Ammon's horn (tissue), 1 donor: ENCODE measurements around the gene NGEF.

ENCODE experiments used
- DNase-seq: peaks from one replicate; pipeline ENCODE4 v3.0.0-alpha.2; 2016; ENCODE audit warnings: low spot score

The NGEF gene

DNA sequence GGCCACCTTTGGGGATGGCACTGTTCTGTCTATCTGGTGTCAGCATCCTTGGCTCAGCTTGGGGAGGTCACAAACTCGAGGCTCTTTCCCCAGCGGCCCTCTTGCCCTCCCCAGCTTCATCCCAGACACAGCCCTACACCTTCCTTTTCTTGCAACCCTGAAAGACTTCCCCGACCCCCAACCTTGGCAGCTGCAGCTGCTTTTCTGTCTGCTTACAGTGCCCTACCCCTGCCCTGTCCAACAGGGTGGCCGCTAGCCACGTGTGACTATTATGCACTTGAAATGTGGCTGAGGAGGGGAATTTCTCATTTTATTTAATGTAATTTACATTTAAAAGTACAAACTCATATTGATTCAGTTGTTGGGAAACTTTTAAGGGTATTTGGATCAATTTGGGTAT, 41.3 kb downstream of the NGEF start:
- no peak for DNase-seq

DNA sequence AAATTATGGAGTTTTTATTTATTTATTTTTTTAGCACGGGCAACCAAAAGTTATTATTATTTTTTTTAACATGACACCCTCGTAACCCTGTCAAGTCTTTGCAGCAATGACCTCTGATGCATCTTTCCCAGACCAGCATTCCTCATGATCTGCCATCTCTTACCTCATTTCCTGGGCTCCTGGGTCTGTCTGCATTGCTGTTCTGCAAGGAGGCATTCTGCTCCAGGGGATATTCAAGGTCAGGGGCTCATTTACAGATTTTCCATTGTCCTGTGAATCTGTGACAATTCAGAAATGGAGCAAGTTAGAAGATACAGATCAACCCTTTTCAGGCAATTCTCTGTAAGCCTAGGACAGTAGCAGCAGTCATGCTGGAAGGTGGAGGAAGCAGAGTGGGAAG, 43.0 kb downstream of the NGEF start:
- DNase-seq = no peak

DNA sequence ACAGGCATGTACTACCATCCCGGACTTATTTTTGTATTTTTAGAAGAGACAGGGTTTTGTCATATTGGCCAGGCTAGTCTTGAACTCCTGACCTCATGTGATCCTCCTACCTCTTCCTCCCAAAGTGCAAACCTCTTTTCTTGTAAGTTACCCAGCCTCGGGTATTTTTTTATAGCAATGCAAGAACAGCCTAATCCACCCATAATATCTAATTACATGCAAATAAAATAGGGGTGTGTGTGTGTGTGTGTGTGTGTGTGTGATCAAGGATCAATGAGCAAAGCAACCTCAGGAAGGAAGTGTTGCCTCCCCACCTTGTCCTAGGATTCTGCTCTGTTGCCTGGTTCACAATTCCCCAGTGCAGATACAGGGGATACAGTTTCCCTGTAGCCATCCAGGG, 45.6 kb downstream of the NGEF start:
- DNase-seq = no peak

DNA sequence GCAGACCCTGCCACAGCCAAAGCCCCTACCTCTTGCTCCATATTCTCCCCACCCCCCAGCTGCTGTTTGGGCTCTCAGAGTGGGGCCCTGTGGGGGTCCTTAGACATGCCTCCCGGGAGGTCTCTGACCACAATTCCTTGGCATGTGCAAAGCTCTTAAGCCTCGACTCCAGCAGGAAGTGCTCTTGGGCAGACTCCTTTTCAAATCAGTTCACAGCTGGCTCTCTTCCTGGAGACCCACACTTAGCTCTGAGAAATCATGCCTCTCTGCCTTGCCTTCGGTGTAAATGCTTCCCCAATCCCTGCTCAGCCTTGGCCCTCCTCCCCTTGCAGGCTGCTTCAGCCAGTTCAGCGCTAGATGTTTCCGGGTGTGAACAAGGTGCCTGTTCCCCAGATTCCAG, 46.9 kb downstream of the NGEF start:
- DNase-seq = no peak

- no peak for DNase-seq
Observed at GRCh38 chr2:232963913-232964312, 49.1 kb downstream of the NGEF start.

DNA sequence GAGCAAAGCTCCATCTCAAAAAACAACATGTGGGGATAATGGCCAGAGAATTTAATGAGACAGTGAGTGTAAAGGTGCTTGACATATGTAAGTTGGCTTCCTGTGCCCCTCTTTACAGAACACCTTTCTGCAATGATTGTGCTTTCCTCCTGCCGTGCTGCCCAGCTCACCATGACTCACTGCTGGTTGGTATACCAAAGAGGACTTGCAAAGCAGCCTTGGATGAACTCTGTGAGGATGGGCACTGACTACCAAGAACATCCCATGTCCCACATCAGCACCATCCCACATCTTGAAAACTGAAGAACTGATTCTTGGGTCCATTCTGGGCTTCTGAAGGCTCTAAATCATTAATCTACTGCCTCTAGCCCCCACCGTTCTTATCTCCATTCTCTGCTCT, 52.2 kb downstream of the NGEF start:
- DNase-seq = no peak

GRCh38 chr2:232959139-232959538, 53.9 kb downstream of the NGEF start:
- DNase-seq = no peak

DNA sequence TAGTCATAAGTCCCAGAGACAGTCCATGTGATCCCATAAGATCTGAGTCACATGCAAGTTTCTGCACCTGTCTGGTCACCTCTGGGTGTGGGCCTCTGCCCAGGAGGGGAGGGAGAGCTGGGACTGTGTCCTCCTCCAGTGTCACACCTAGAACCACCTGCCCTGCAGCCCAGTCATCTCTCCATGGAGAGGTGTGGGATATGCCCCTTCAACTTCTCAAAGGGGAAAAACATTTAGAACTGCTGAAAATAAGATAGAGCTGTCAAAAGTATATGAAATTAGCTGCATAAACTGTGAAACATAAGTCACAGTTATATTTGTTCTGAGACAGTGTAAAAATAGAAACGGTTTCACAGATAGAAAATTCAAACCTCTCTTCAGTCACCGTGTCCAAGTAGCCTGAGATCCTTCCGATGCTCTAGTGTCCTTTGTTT, 55.4 kb downstream of the NGEF start:
- DNase-seq = no peak

DNA sequence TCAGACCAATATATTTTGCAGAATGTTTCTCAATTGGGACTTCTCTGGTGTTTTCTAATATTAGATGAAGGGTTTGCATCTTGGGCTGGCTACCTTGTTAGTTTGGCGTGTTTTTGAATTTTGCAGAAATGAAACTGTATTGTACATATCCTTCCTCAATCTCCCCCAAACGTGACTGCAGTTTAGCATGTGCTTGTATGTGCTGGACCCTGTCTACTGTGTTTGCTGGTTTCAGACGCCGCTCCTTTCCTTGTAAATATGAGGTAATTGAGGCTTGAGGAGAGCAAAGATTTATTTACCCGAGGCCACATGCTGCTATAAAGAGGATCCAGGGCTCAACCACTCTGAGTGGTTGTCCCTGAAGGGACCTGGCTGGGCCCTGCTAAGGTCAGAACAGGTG, 57.2 kb downstream of the NGEF start:
- no peak for DNase-seq

DNA sequence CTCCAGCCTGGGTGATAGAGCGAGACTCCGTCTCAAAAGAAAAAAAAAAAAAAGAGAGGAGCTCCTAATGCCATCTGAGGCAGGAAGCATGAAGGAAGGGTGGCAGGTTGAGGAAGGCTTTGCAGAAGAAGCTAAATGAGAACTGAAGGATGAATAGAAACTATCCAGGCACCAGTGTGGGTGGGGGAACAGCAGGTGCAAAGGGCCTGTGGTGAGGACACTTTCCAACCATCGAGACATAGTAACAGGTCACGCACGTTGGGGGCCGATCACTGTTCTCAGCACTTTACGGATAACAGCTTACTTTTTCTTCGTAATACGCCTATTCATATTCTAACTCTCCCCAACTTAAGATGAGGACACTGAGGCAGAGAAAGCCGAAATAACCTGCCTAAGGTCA, 58.4 kb downstream of the NGEF start:
- no peak for DNase-seq

DNA sequence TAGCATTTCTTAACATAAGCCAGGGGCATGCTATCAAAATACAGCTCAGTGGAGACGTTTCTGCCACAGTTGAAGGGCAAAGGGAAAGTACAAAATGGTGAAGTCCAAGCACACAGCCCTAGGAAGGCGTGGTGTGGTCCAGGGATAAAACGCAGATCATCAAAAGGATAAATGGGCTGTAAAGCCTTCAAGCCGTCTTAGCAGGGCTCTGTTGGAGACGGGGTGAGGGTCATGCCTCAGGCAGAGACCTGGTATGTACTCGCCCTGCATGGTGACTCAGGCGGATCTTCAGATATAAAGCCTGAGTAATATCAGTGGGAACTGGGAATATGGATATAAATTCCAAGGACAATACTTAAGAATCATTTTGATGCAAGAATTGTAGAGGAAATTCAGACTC, 61.2 kb downstream of the NGEF start:
- no peak for DNase-seq

GRCh38 chr2:232951181-232951580, 61.9 kb downstream of the NGEF start:
- DNase-seq = no peak

DNA sequence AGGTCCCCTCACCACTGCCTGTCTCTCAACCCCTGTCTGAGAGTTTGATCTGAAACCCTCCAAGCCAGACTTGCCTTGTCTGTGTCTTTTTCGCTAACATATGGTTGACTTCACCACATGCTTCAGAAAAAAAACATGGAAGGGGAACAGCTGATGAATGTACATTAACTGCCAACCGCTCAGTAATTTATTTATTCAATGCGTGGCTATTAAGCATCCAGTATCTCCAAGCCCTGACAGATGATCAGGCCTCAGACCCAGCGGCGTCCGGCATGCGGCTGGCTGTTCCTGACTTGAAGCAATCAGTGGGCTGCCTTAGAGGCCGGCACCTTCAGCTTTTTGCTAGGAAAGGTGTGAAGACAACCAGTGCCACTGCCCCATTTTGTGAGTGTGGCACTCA, 62.3 kb downstream of the NGEF start:
- no peak for DNase-seq

DNA sequence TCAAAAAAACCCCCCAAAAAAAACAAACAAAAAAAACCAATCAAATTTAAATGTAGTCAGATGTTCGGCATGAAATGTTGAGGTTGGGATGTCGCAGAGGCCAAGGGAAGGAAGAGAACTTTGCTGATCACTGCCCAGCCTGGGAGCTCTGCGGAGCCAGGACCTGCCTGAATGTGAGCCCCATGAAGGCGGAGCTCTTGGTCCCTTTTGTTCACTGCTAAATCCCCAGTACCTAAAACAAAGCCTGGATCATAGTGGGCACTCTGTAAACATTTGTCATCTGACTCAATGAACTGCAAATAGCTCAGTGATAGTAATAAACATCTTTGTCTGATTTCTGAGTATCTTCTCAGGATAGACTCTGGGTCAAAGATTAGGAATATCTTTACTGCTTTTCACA, 64.0 kb downstream of the NGEF start:
- DNase-seq = no peak

DNA sequence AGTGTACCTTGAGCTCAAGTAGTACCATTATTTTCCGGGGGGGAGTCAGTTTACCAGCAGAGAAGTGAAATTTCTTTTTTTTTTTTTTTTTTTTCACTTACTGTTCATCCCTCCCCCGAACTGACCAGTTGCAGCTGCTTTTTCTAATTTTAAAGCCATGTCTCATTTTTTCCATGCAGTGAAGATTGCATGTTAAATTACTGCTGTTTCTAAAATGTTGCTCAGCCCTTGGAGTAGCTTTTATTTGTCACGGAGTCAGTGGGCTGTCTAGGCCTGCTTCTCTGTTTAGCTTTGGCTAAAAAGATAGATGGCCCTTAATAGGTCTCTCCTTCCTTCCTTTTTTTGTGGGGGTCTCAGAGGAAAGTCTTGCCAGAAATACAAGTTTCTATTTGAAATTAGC, 70.2 kb downstream of the NGEF start:
- no peak for DNase-seq

DNA sequence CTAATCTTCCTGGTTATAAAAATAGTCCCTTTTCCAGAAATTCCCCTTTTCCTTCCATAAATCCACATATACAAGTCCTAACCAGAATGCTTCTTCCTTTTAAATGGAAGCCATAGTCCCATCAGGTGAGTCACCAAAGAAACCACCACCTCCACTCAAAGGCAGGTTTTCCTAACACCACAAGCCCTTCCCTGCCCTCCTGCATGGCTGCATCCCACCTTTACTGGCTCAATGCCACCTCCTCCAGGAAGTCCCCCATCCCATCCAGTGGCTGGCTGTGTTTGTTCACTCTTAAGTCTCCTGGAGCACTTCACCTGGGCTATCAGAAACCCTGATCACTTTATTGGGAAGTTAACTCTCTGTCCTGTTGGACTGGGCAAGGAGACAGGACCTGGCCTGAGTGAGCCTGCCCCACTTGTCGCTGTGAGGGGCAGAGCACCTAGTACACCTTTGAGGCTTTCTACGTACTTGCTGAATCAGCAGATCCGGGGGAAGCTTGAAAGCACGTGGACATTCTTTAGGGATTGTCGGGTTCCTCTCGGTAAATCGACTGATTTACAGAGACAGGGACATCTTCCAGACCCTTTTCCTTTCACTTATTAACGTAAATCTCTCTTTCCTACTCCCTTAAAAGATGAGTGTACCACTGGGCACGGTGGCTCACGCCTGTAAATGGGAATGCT, 71.0 kb downstream of the NGEF start:
- no peak for DNase-seq

DNA sequence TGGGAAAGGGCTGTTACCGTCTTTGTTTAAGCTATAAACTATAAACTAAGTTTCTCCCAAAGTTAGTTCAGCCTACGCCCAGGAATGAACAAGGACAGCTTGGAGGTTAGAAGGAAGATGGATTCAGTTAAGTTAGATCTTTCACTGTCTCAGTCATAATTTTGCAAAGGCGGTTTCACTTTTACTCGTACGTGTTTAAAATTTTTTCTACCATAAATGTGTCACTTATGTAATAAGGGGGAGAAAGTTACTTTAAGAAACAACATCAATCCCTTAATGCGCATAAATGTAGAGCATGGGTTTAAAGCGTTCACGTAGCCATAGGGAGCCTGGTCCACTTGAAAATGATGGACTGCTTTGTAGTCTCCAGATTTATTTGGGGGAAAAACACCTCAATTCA, 71.7 kb downstream of the NGEF start:
- DNase-seq = no peak

DNA sequence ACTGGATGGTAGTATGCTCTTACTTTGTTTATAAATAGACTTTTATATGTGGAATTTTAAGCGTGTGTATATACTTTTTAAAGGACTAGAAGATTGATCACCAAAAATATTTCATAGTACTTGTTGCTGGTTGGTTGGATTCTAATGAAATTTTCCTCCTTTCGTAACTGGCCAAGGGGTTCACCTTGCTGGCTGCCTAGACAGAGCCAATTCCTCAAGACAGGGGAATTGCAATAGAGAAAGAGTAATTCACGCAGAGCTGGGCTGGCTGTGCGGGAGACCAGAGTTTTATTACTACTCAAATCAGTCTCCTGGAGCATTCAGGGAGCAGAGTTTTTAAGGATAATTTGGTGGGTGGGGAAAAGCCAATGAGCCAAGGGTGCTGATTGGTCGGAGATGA, 72.3 kb downstream of the NGEF start:
- DNase-seq = no peak

GRCh38 chr2:232937278-232937906, 75.7 kb downstream of the NGEF start:
- no peak for DNase-seq

DNA sequence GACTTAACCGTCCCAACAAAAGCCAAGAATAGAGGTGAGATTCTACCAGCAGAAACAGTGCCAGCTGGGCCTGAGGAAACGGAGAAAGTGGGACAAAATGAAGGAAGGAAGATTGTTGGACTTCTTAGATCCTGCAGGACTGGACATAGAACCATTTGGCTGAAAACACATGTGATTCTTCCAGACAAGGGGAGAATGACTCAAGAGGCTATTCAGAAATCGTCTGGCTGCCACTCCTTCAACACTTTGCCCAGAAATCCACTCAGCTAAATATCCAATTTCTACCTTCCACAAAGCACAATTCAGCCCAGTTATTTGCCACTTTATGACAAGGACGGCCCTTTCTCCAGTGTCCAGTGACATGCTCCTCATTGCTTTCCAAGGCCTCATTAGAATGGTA, 81.4 kb downstream of the NGEF start:
- no peak for DNase-seq

GRCh38 chr2:232930059-232930400, 83.0 kb downstream of the NGEF start:
- no peak for DNase-seq

DNA sequence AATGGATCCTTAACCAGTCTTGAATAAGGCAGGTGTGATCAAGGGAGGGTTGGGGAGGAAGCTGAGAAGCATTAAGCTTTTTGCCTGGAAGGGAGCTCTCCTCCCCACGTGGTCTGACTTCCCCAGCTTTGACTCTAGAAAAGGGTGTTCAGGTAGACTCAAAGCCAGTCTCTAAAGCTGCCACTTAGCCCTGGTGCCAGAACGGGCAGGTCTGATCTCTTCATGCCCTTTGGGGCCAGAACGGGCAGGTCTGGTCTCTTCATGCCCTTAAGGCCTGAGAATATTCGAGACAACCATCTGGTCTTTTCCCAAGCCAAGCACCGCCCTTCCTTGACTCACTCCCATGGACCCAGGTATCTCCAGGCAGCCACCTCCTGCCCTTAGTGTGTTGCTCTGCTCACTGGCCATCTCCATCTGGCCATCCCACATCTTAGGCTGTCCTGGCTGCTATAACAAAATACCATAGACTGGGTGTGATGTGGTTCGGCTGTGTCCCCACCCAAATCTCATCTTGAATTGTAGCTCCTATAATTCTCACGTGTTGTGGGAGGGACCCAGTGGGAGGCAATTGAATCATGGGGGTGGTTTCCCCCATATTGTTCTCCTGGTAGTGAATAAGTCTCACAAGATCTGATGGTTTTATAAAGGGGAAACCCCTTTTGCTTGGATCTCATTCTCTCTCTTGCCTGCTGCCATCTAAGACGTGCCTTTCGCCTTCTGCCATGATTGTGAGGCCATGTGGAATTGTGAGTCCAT, 83.6 kb downstream of the NGEF start:
- DNase-seq = no peak

DNA sequence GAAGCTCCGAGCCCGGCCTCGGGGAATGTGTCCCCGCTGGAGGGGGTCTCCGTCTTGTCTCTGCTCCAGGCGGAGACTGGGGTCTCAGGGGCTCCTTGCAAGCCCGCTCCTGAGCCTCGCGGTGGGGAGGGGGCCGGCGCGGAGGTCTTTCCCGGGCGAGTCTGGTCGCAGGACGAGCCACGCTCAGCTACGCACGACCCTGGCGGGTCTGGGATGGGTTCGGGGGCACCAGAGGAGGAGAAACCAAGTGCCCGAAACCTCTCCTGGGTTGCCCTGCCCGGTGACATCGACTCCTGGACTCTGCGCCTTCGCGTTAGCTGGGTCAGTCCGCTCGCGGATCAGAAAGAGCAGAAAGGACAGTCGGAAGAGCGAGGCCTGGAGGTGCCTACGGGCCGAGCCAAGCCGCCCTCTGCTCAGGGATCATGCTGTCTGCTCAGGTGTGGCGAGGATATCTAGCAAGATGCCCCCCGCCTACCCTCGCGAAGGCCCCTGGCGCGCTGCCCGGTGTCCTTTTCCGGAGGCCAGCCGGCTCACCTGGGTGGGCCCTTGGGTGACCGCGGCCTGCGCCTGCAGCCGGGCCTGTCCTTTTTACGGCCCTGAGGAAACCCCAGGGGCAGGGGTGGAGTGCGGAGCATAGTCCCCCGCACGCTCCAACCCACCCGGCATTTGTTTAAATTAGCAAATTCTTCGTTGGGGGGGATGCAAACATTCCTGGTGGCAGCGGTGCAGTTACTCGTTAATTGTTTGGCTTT, 84.3 kb downstream of the NGEF start:
- DNase-seq = no peak
